Left cardiac atrium (tissue), 4 donors: Measurements from ENCODE around the gene TMEM74B. TPM values are rescaled to one million over a fixed set of nuclear protein-coding genes. Genes with fewer than 3 reads are reported as not detected.
"Not testable (repeated sequence)": the region's sequence is repeated elsewhere in the genome, so short reads cannot be mapped to it uniquely, and the experiment has no call there.

Experiments used
- ATAC-seq, 2 donors: fragments of 200-7000 bp; cut with Tn5 transposase; one replicate each; pipeline ENCODE4 v1.9.1; 2020; ENCODE audit warnings: mild to moderate bottlenecking in 2 of 2, moderate library complexity in 2 of 2
- DNase-seq: peaks from one replicate; pipeline ENCODE4 v3.0.0-alpha.2; 2020
- intact Hi-C, 2 donors: fragments of 100-400 bp; cut with DNase I; formaldehyde crosslinking; loops; one replicate each; pipeline versions ENCODE4 v1.14.1 to v1.15.1; 2022 to 2023
- total RNA-seq, 2 donors: library from RNA; stranded (reverse); fragmentation: NEBNext Ultra II Directional; extraction: Animal tissue kit (Norgen Biotek cat#: 25700); gene quantifications; one replicate each; pipeline ENCODE4 v1.2.1, GENCODE V29; 2021
- donor health status: DM: no; HTN: yes; CAD: no.
- donor health status: DM: no; HTN: yes; CAD: no; lungs with severe emphysema.
- donor health status: DM: yes; HTN: yes; CAD: no.
- donor health status: Dilated cardiomyopathy.

Gene TMEM74B
- total RNA-seq, 2 donors from 2014 or later = 6.4 to 6.5 TPM

DNA sequence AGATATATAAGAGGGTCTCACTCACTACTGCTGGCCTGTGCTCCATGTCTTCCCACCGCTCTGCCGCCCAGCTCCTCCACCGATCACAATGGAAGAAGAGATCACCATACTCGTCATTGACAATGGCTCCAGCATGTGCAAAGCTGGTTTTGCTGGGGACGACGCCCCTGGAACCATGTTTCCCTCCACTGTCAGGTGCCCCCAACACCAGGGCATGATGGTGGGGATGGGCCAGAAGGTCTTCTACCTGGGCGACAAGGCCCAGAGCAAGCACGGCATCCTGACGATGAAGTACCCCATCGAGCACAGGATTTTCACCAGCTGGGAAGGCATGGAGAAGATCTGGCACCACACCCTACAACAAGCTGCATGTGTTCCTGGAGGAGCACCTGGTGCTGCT, 24.3 kb downstream of the TMEM74B start:
- no peak for ATAC-seq
- intact Hi-C loops = no loop called here
- no peak for DNase-seq

- DNase-seq = no peak
- intact Hi-C loops = no loop called here
- no peak for ATAC-seq
Measured at GRCh38 chr20:1155342-1155741, 29.4 kb downstream of the TMEM74B start.

DNA sequence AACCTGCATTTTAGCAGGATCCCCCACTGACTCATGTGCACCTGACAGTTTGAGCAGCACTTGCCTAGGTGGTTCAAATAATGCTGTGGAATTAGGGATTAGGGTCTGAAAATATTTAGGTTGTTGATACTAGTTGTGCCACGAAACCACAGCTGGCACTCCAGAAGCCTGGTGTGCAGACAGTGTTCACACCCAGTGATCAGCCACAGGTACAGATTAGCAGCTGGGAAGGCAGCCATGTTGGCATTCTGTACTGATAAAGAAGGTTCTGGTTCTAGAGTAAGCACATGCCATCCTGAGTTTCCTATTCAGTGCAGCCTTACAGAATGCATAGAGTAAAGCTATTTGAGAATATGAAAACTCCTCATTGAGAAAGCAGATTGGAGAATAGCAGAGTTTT, 30.1 kb downstream of the TMEM74B start:
- DNase-seq = no peak
- intact Hi-C loops = no loop called here
- no peak for ATAC-seq

DNA sequence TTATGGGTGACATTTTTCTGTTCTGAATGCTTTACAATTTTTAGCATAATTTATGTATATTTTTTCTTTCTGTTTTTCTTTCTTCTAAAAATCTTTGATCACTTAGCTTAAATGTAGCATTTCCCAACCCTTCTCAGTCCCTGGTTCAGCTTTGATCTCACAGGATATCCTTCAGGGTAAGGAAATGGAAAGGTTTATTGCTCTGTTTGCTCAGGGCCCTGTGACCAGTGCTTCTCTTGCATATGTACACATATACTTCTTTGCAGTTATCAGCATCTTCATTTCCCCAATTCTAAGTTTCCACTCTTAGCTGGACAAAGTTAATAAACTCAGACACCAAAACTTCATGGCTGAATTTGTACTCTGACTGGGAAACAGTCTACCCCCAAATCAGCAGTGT, 30.6 kb downstream of the TMEM74B start:
- no peak for DNase-seq
- intact Hi-C loops = no loop called here
- ATAC-seq = no peak

- ATAC-seq = no peak
- DNase-seq = no peak
- intact Hi-C loops = no loop called here
Measured at GRCh38 chr20:1150968-1151367, 33.8 kb downstream of the TMEM74B start.

DNA sequence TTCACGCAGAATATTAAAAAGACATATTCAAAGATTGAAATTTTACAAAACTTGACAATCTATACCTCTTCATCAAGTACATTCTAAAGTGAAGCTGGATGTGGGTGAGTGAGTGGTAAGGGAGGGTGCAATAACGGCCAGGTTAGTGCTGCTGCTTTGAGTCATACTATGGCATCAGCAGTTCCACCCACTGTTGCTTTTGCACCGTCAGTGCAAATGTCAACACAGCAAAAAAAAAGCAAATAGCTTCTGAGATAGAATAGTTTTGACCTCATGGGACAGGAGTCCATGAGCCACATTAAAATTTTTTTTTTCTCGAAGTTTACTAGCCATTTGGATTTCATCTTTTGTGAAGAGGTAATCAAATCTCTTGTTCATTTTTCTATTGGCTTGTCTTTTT, 34.6 kb downstream of the TMEM74B start:
- ATAC-seq = no peak
- intact Hi-C loops = no loop called here
- DNase-seq = no peak

- intact Hi-C loops, ATAC-seq, DNase-seq: not testable (repeated sequence)
Measured at GRCh38 chr20:1149812-1150211, 35.0 kb downstream of the TMEM74B start.

DNA sequence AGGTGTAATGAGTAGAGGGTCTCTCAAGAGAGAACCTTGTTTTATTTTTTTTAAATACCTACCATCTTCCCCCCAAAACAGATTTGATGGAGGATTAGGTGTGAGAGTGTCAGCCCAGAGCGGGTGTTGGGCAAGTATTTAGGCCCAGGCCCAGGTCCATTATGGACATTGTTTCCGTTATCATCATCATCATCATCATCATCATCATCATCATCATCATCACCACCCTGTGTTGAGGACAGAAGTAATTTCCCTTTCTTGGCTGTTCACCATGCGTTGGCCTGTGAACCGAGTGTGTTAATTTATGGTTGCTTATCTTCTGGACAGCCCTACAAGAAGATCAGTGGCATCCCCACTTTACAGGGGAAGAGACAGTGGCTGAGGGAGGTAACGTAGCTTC, 37.8 kb downstream of the TMEM74B start:
- no peak for DNase-seq
- ATAC-seq = no peak
- intact Hi-C loops = no loop called here

DNA sequence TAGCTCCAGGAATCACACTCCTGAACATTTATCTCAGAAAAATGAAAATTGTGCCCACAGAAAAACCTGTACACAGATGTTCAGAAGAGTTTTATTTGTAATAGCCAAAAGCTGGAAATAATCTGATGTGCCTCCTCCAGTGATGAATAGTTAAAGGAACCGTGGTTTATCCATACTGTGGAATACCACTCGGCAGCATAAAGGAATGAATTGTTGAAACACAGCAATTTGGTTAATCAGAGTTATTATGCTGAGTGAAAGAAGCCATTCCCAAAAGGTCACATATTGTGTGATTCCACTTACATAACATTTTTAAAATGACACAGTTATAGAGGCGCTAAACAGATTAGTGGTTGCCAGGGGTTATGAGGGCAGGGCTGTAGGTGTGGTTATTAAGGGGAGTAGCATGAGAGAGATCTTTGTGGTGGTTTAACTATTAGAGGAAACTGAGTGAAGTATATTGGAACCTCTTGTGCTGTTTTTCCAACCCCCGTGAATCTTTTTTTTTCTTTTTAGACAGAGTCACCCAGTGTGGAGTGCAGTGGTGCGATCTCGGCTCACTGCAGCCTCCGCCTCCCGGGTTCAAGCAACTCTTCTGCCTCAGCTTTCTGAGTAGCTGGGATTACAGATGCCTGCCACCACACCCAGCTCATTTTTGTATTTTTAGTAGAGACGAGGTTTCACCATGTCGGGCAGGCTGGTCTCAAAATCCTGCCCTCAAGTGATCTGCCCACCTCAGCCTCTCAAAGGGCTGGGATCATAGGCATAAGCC, 40.2 kb downstream of the TMEM74B start:
- ATAC-seq (peak; percentile 38 to 50), DNase-seq (no peak)
- intact Hi-C loops = no loop called here

DNA sequence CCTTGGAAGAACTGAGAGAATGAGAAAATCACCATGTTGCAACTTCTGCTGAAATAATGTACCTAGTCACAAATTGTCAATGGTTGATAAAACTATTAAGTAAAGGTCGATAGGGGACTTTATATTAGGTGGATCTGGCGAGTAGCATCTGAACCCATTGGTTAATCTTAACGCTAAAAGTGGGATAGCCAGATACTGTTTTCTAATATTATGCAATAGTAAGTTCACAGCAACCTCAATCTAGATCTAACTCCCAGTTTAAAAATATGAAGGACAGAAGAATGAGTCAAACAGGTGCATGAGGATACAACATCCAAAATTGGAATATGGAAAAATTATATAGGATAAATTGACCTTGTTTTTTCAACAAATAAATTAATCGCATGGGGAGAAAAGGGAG, 47.5 kb downstream of the TMEM74B start:
- DNase-seq = no peak
- intact Hi-C loops = no loop called here
- no peak for ATAC-seq

- intact Hi-C loops = no loop called here
- ATAC-seq (no peak), DNase-seq (no peak)
Measured at GRCh38 chr20:1134836-1135235, 49.9 kb downstream of the TMEM74B start.

DNA sequence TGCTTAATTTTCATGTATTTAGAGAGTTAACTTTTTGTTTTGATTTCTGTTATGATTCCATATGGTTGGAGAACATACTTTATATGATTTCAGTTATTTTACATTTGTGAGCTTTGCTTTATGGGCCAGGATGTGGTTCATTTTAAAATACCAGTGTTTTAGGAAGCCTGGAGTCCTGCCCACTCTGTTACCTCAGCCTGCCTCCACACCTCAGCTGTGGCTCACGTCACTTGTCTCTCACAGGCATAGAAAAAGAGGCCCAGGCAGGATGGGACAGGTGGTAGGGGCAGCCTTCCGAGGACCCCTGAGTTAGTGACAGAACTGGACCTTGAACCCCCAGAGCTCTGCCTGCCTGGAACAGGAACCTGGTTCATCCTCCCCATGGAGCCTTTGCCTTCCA, 50.4 kb downstream of the TMEM74B start:
- intact Hi-C loops = no loop called here
- DNase-seq (no peak), ATAC-seq (no peak)

DNA sequence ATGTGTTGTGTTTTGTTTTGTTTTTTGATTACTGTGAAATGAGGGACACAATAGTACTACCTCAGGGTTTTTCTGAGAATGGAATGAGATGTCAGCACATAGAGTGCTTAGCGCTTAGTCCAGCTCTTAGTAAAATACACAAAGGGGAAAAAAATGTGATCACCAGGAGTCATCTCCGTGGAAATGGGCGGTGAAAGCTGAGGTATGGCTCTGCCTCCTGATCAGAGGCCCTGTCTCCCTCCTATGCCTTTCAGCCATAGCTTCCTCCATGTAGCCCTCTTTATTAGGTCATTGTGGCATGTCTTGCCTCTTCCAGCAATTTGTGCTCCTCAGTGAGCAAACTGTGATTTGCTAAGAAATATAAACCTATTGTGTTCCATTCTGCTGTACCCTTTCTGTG, 53.4 kb downstream of the TMEM74B start:
- intact Hi-C loops = no loop called here
- DNase-seq (no peak), ATAC-seq (no peak)

DNA sequence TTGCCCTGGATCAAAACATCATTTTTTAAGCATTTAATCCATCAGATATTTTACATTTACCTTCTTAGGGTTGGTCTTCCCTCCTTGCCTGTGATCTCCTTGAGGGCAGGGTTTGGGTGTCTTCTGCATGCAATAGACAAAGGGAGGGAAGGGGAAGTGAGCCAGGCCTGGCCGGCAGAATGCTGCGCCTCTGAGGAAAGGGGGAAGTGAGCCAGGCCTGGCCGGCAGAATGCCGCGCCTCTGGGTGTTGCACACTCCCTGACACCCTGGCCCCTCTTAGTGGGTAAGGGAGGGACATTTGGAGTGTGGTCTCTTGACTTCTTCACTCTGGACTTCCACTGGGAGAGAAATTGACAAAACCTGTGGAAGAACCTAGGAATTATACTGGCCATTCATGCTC, 53.9 kb downstream of the TMEM74B start:
- intact Hi-C loops = no loop called here
- ATAC-seq (peak; percentile 34 to 67), DNase-seq (peak; percentile 53)

Other genes with a start within 250 kb of the TMEM74B start
- gene RSPO4, start 182.7 kb downstream of the TMEM74B start, total RNA-seq = under 1 TPM; 0.71 to 0.74 TPM
- 100 to 1,000 TPM; 117 to 119 TPM for gene PSMF1, start 66.4 kb downstream of the TMEM74B start, total RNA-seq
- under 1 TPM in 1 of 2 donors, not detected in 1; 0.24 TPM for gene C20orf202, start 18.5 kb upstream of the TMEM74B start, total RNA-seq
- not detected for gene RAD21L1, start 41.1 kb upstream of the TMEM74B start, total RNA-seq
- 1 to 10 TPM; 4.6 to 5.5 TPM for gene SNPH, start 81.3 kb upstream of the TMEM74B start, total RNA-seq
- gene SDCBP2, start 144.2 kb upstream of the TMEM74B start, total RNA-seq = 1 to 10 TPM; 1.4 to 4.4 TPM
- gene FKBP1A, start 208.1 kb upstream of the TMEM74B start, total RNA-seq = 100 to 1,000 TPM; 154 to 214 TPM